HFFc6 (cell line): ENCODE measurements around the gene RAB27B. TPM values are rescaled to one million over a fixed set of nuclear protein-coding genes. Genes with fewer than 3 reads are reported as not detected.

ENCODE experiments used
- DNase-seq: peaks from one replicate; pipeline ENCODE4 v3.0.0-alpha.2; 2018
- H3K27ac Mint-ChIP-seq: 2 replicates; pipeline ENCODE4 v1.8.0; 2020; ENCODE audit warnings: mild to moderate bottlenecking, mixed read lengths
- H3K27me3 Mint-ChIP-seq: 2 replicates; pipeline ENCODE4 v1.8.0; 2021; ENCODE audit warnings: mild to moderate bottlenecking, moderate library complexity, mixed read lengths; ENCODE audit not compliant: insufficient read depth
- H3K36me3 Mint-ChIP-seq: 2 replicates; pipeline ENCODE4 v1.8.0; 2021; ENCODE audit warnings: low read depth, mixed read lengths
- H3K4me1 Mint-ChIP-seq: 2 replicates; pipeline ENCODE4 v1.8.0; 2020; ENCODE audit warnings: low read depth, mixed read lengths
- H3K4me3 Mint-ChIP-seq: 2 replicates; pipeline ENCODE4 v1.8.0; 2020; ENCODE audit warnings: mild to moderate bottlenecking, moderate library complexity, mixed read lengths
- H3K9me3 Mint-ChIP-seq: 2 replicates; pipeline ENCODE4 v1.8.0; 2020; ENCODE audit warnings: mild to moderate bottlenecking, mixed read lengths
- total RNA-seq, 6 experiments: library from RNA; stranded (reverse); fragmentation: NEBNext Ultra II Directional; extraction: Animal tissue kit (Norgen Biotek cat#: 25700); gene quantifications; 2 replicates in 1 of 6; 3 replicates in 5 of 6; pipeline ENCODE4 v1.2.3, GENCODE V29; 2021
- TF ChIP-seq, protein P1 (sequence below): fragments of 200-600 bp; sonication (generic); IDR thresholded peaks from 2 replicates; pipeline ENCODE4 v1.5.0; 2021; ENCODE audit warnings: antibody characterized with exemption, mild to moderate bottlenecking

RAB27B gene
- total RNA-seq, 6 experiments from 2014 or later = 0.34 to 2.2 (median 0.79) TPM

DNA sequence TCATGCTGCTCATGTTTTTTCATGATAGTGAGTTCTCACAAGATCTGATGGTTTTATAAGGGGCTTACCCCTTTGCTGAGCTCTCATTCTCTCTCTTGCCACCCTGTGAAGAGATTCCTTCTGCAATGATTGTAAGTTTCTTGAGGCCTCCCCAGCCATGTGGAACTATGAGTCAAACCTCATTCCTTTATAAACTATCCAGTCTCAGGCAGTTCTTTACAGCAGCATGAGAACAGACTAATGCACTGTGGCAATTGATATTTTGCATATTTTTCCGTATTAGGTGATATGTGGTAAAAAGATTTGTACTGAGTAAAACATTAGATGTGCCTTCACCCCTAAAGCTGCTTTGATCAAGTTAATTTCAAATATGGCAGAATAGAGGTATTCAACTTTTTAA lies 48.8 kb downstream of the RAB27B start:
- H3K27me3 Mint-ChIP-seq = peaks cover 2% of the 10 kb centered on the region; the same call in 1 of the 2 replicates
- H3K27ac Mint-ChIP-seq = no peak overlapping the region
- no peak overlapping the region for H3K4me3 Mint-ChIP-seq
- no peaks in the 10 kb centered on the region for H3K36me3 Mint-ChIP-seq
- TF ChIP-seq, protein P1, sequence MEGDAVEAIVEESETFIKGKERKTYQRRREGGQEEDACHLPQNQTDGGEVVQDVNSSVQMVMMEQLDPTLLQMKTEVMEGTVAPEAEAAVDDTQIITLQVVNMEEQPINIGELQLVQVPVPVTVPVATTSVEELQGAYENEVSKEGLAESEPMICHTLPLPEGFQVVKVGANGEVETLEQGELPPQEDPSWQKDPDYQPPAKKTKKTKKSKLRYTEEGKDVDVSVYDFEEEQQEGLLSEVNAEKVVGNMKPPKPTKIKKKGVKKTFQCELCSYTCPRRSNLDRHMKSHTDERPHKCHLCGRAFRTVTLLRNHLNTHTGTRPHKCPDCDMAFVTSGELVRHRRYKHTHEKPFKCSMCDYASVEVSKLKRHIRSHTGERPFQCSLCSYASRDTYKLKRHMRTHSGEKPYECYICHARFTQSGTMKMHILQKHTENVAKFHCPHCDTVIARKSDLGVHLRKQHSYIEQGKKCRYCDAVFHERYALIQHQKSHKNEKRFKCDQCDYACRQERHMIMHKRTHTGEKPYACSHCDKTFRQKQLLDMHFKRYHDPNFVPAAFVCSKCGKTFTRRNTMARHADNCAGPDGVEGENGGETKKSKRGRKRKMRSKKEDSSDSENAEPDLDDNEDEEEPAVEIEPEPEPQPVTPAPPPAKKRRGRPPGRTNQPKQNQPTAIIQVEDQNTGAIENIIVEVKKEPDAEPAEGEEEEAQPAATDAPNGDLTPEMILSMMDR = no peak
- H3K9me3 Mint-ChIP-seq = no peaks in the 10 kb centered on the region
- DNase-seq = no peak
- peaks cover 16% of the 10 kb centered on the region; the same call in 1 of the 2 replicates for H3K4me1 Mint-ChIP-seq

DNA sequence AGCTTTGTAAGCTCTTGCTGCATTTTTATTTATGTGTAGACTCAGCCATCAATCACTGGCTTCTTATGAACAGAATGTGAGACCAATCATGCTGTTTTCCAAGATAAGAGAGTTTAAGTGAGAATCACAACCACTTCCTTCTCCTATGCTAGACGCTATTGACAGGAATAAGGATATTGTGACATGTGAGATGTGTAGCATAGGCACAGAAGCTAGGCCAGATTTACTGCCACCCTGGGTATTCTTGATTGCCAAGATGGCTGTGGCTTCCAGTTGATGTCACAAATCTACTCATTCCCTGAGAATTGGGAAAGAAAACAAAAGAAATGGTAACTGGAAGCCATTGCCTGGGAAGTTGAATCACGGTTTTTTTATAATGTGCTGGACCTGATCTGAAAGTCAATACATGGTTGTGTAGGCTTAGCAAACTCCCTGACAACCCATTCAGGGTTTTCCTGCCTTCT lies 49.9 kb downstream of the RAB27B start:
- Mint-ChIP-seq H3K4me1 (peaks cover 16% of the 10 kb centered on the region; the same call in 1 of the 2 replicates), H3K36me3 (no peaks in the 10 kb centered on the region), H3K4me3 (no peak overlapping the region), H3K9me3 (no peaks in the 10 kb centered on the region), H3K27ac (no peak overlapping the region), H3K27me3 (peaks cover 2% of the 10 kb centered on the region; the same call in 1 of the 2 replicates)
- TF ChIP-seq, protein P1 = no peak
- no peak for DNase-seq

DNA sequence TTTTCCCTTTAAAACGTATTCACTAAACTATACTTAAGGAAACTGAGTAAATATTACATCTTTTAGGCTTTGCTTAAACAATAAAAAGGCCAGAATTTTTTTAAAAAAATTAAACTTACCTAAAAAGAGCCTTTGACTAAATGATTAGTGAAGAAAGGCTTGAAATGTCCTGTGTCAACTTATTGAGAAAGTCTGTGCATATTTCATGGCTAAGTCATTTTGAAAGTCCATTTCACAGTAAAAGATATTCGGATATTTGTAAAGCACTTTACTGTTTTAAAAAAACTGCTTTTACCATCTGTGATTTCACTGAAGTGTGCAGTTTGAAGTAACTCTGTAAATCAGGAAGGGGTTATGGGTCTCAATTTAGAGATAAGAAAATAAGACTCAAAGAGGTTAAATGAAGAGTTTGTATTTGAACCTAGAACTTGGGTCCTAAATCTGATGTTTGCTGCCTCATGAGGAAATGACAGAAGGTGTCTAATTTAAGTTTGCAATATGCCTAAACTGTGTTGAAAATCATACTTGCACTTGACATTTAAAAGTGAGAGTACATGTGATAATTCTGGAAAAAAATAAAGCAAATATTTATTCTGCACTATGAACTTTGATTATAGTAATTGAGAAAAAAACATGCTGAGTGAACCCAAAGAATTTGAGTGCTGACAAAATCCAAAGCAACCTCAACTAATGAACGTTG lies 50.5 kb downstream of the RAB27B start:
- no peak overlapping the region for H3K27ac Mint-ChIP-seq
- H3K27me3 Mint-ChIP-seq = peaks cover 2% of the 10 kb centered on the region; the same call in 1 of the 2 replicates
- TF ChIP-seq, protein P1 = no peak
- no peak overlapping the region; the same call in 1 of the 2 replicates for H3K4me3 Mint-ChIP-seq
- no peaks in the 10 kb centered on the region for H3K9me3 Mint-ChIP-seq
- no peak for DNase-seq
- H3K36me3 Mint-ChIP-seq = no peaks in the 10 kb centered on the region
- peaks cover 16% of the 10 kb centered on the region; the same call in 1 of the 2 replicates for H3K4me1 Mint-ChIP-seq

DNA sequence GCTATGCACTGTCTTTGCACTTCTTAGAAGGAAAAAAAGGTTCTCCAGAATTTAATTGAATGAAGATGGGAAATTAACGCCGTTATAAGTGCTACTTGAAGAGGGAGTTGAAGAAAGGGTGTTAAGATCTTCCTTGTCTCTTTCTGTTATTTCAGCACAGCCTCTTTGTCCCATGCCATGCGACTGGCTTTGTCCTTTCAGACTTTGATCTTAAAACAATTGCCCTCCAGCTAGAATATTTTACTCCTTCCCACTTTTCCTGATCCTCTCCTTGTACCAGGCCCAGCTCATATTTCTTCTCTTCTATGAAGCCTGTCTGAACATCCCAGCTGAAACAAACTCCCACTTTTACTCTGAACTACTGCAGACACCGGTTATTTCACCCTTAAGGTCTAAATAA lies 51.4 kb downstream of the RAB27B start:
- H3K4me3 Mint-ChIP-seq = no peak overlapping the region
- H3K36me3 Mint-ChIP-seq = no peaks in the 10 kb centered on the region
- peaks cover 16% of the 10 kb centered on the region; the same call in 1 of the 2 replicates for H3K4me1 Mint-ChIP-seq
- no peak overlapping the region for H3K27ac Mint-ChIP-seq
- H3K9me3 Mint-ChIP-seq = no peaks in the 10 kb centered on the region
- DNase-seq = no peak
- TF ChIP-seq, protein P1 = no peak
- H3K27me3 Mint-ChIP-seq = peaks cover 2% of the 10 kb centered on the region; the same call in 1 of the 2 replicates

DNA sequence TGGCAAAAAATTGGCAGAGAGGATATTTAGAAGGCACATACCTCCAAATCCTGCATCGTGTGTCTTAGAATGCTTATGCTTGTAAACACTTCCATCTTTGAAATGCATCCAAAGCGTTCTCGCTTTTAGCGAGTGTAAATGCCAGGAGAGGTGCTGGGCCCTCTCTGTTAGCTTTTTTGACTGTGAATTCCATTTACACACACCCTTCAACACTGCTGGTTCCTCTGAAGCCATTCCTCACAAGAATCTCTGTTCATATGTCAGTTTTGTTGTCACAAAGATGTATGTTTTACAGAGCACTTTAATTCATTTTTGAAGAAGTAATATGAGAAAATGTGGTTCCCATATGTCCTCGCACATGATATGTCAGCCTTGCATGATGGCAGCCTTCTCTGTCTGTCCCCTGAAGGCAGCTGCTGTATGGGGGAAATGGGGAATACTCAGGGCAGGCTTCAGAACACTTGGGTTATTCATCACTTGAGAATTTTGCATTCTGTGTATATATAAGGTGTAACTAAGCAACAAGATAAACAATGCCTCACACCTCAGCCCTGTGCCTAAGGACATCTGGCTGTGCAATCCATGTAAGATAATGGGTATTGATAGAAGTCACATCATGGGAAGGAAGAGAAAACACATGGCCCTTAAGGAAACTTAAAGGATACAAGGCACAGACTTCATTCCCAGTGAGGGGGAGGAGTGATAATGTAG lies 52.3 kb downstream of the RAB27B start:
- Mint-ChIP-seq H3K36me3 (no peaks in the 10 kb centered on the region), H3K9me3 (no peaks in the 10 kb centered on the region), H3K27me3 (peaks cover 2% of the 10 kb centered on the region; the same call in 1 of the 2 replicates), H3K4me1 (peaks cover 16% of the 10 kb centered on the region; the same call in 1 of the 2 replicates), H3K27ac (no peak overlapping the region; the same call in 1 of the 2 replicates), H3K4me3 (no peak overlapping the region)
- TF ChIP-seq, protein P1 = no peak
- peak; percentile 65 for DNase-seq
